Fibroblast of pulmonary artery (primary cell): Measurements from ENCODE around the gene SMAP1.
"Not testable (repeated sequence)": the region's sequence is repeated elsewhere in the genome, so short reads cannot be mapped to it uniquely, and the experiment has no call there.

Source experiments
- DNase-seq: peaks from one replicate; pipeline ENCODE4 v3.0.0-alpha.2; 2010; ENCODE audit warnings: low read depth
- H3K4me3 ChIP-seq: replicated peaks from 2 replicates; pipeline ENCODE4 v1.5.1; 2011; ENCODE audit warnings: low read depth, mild to moderate bottlenecking, control low read depth, low read length, moderate library complexity
- CTCF ChIP-seq: IDR thresholded peaks from 2 replicates; pipeline ENCODE4 v1.5.1; 2011; ENCODE audit warnings: mild to moderate bottlenecking, control low read depth, low read length, inconsistent platforms; ENCODE audit errors: missing control alignments

Gene SMAP1

DNA sequence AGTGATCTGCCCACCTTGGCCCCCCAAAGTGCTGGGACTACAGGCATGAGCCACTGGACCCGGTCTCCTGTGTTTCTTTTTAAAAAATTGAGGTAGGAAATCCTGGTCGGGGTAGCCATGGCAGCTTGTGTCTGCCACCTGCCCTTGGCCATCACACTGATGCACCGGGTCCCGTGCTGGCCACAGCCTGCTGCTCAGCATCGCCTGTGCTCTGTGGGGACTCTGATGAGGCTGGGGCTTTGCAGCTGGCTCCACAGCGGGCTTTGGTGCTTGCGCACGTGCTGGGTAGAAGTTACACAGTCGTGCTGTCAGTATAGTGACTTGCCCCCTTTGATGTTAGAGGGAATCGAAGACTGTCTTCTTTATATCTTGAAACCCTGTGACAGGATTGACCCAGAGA, 66.7 kb downstream of the SMAP1 start:
- H3K4me3 ChIP-seq = no peak overlapping the region
- no peak for TF ChIP-seq CTCF
- DNase-seq = no peak

DNA sequence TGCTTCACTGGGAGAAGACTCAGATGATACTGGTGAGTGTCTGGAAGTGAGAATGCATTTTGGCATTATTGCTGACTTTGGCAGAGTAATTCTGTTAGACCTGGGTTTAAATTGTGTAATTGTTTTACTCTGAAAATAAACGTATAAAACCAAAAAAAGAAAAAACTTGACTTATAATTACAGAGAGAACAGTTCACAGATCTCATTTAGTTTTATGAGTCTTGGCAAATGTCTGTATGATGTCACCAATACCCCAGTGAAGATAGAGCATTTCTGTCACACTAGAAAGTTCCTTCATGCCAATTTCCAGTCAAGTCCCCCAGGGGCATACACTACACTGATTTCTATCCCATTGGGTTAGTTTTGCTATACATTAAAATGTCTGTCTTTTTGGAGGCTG, 67.3 kb downstream of the SMAP1 start:
- no peak for TF ChIP-seq CTCF
- H3K4me3 ChIP-seq = no peak overlapping the region
- DNase-seq = no peak

DNA sequence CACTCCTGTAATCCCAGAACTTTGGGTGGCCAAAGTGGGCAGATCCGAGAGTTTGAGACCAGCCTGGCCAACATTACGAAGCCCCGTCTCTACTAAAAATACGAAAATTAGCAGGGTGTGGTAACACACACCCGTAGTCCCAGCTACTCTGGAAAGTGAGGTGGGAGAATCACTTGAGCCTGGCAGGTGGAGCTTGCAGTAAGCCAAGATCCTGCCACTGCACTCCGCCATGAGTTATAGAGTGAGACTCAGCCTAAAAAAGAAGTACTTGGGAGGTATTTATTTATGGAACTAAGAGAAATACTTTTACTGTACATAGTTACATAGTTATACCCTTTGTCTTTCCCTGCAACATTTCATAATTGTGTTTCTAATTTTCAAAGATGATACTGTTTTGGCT, 67.8 kb downstream of the SMAP1 start:
- DNase-seq = no peak
- no peak overlapping the region for H3K4me3 ChIP-seq
- TF ChIP-seq CTCF = no peak

DNA sequence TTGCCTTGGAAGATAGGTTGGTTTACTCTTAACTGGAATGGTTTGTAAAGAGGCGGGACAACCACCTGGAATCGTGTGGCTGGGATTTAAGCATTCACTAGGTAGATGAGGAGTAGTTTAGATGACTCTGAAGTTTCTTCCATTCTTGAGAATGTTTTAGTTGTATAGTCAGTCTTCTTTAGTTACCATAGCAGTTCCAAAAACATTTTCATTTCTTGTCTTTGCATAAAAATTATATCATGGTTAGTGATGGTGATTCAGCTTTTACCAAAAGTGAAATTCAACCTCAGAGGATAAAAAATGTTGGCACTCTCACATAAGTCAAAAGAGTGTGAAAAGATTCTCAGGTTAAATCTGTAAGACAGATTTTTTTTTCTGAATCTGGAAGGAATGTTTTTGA, 70.3 kb downstream of the SMAP1 start:
- no peak for TF ChIP-seq CTCF
- no peak overlapping the region for H3K4me3 ChIP-seq

DNA sequence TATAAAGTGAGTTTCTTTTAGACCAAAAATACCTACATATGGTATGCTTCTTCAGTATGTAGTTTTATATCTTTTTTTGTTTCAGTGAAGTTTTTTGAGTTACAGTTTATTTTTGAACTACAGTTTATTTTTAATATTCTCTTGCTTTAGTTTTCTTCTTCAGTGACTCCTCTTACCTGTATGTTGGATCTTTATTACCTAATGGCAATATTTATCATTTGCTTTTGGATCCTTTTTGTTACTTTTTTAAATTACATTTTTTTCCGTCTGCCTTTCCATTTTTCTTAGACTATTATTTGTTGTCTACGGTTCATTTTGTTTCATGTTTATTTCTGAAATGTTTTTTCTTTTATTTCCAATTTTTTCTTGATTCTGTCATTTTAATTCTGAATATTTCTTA, 71.9 kb downstream of the SMAP1 start:
- no peak for DNase-seq
- no peak overlapping the region for H3K4me3 ChIP-seq
- TF ChIP-seq CTCF = no peak

More for the DNA sequence above, 70.3 kb downstream of the SMAP1 start:
- DNase-seq = no peak

DNA sequence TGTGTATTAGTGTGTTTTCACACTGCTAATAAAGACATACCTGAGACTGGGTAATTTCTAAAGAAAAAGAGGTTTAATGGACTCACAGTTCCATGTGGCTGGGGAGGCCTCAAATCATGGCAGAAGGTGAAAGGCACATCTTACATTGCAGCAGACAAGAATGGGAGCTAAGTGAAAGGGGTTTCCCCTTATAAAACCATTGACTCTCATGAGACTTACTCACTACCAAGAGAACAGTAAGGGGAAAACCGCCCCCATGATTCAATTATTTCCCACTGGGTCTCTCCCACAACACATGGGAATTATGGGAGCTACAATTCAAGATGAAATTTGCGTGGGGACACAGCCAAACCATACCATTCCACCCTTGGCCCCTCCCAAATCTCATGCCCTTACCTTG, 73.1 kb downstream of the SMAP1 start:
- not testable (repeated sequence) for H3K4me3 ChIP-seq, DNase-seq

DNA sequence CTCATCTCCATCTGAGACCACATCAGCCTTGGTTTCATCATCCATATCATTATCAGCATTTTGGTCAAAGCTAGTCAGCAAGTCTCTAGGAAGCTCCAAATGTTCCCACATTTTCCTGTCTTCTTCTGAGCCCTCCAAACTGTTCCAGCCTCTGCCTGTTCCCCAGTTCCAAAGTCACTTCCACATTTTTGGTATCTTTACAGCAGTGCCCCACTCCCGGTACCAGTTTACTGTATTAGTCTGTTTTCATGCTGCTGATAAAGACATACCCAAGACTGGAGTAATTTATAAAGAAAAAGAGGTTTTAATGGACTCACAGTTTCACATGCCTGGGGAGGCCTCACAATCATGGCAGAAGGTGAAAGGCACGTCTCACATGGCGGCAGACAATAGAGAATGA, 74.8 kb downstream of the SMAP1 start:
- not testable (repeated sequence) for DNase-seq, H3K4me3 ChIP-seq

- no peak overlapping the region for H3K4me3 ChIP-seq
- TF ChIP-seq CTCF = no peak
- DNase-seq = no peak
These were observed 86.2 kb downstream of the SMAP1 start for GRCh38 chr6:70753870-70754380.
